A549 treated with AZD9567 at 1 μM for 4 hours (cell line): ENCODE measurements around the gene SLC25A1. TPM values are rescaled to one million over a fixed set of nuclear protein-coding genes. Genes with fewer than 3 reads are reported as not detected.

Experiments
- total RNA-seq: library from RNA; stranded (reverse); fragments of 200-300 nt; extraction: Qiagen RNA extraction; gene quantifications from 5 replicates; pipeline ENCODE4 v1.2.3, GENCODE V29; 2022; ENCODE audit not compliant: insufficient read depth

Gene SLC25A1
- 55.8 to 65.7 TPM (median 60.0 TPM) in 5 replicates for total RNA-seq

GRCh38 chr22:19178657-19179496 is at the start of gene SLC25A1:
Gene SLC25A1 (minus strand): TSS chr22:19178736. CDS start chr22:19178673, 63 bp downstream.

GRCh38 chr22:19149991-19150390 is 28.5 kb downstream of the SLC25A1 start, which contains the start of gene GSC2:
Gene GSC2 (minus strand): TSS chr22:19150292. CDS start chr22:19150283, 9 bp downstream.

GRCh38 chr22:19130959-19131684 is 47.4 kb downstream of the SLC25A1 start, which contains the start of gene TSSK2:
Gene TSSK2 (plus strand): TSS chr22:19131308. CDS start chr22:19131400, 92 bp downstream.

Other genes starting within 250 kb of the SLC25A1 start
- 0.93 to 8.1 TPM (median 1.6 TPM) in 5 replicates for gene PRODH, start 242.4 kb downstream of the SLC25A1 start, total RNA-seq
- gene DGCR2, start 56.3 kb downstream of the SLC25A1 start, total RNA-seq, result 21.0 to 25.3 TPM (median 23.0 TPM) in 5 replicates
- gene TSSK2, start 47.4 kb downstream of the SLC25A1 start, total RNA-seq, result not detected in 5 replicates
- 13.5 to 16.4 TPM (median 13.9 TPM) in 5 replicates for gene ESS2, start 34.1 kb downstream of the SLC25A1 start, total RNA-seq
- gene GSC2, start 28.4 kb downstream of the SLC25A1 start, total RNA-seq, result not detected in 5 replicates
- gene CLTCL1, start 113.0 kb upstream of the SLC25A1 start, total RNA-seq, result 3.4 to 5.5 TPM (median 4.8 TPM) in 5 replicates